Liver (tissue), 9 donors: ENCODE results near the gene TIAM1. TPM values are rescaled to one million over a fixed set of nuclear protein-coding genes. Genes with fewer than 3 reads are reported as not detected.

Experiments
- DNase-seq: peaks from one replicate; pipeline ENCODE4 v3.0.0-alpha.2; 2017; ENCODE audit warnings: low spot score
- H3K27ac ChIP-seq, 2 donors: one replicate each; pipeline ENCODE4 v1.7.0; 2013; ENCODE audit warnings: inconsistent platforms in 2 of 2, low read length in 2 of 2, control low read depth in 1 of 2, low read depth in 1 of 2, mild to moderate bottlenecking in 1 of 2
- H3K27me3 ChIP-seq, 4 donors: one replicate each; pipeline versions ENCODE4 v1.6.1 to v1.7.0; 2013; ENCODE audit warnings: low read length in 3 of 4, inconsistent platforms in 1 of 4, mild to moderate bottlenecking in 1 of 4, moderate library complexity in 1 of 4; ENCODE audit not compliant: control insufficient read depth in 4 of 4, insufficient read depth in 4 of 4
- H3K36me3 ChIP-seq, 4 donors: one replicate each; pipeline versions ENCODE4 v1.6.1 to v1.7.0; 2013; ENCODE audit warnings: low read length in 3 of 4, mild to moderate bottlenecking in 3 of 4, low read depth in 1 of 4, moderate library complexity in 1 of 4; ENCODE audit not compliant: control insufficient read depth in 4 of 4, insufficient read depth in 3 of 4
- H3K4me1 ChIP-seq, 4 donors: one replicate each; pipeline versions ENCODE4 v1.6.1 to v1.7.0; 2013; ENCODE audit warnings: low read length in 3 of 4, mild to moderate bottlenecking in 3 of 4, moderate library complexity in 1 of 4; ENCODE audit not compliant: control insufficient read depth in 4 of 4, insufficient read depth in 4 of 4
- H3K4me3 ChIP-seq, 3 donors: one replicate each; pipeline versions ENCODE4 v1.6.1 to v1.7.0; 2013; ENCODE audit warnings: low read length in 3 of 3, control low read depth in 1 of 3, low read depth in 1 of 3, mild to moderate bottlenecking in 1 of 3
- H3K9ac ChIP-seq, 2 donors: one replicate each; pipeline ENCODE4 v1.7.0; 2013; ENCODE audit warnings: low read length in 2 of 2, mild to moderate bottlenecking in 2 of 2, moderate library complexity in 2 of 2, control low read depth in 1 of 2, low read depth in 1 of 2
- H3K9me3 ChIP-seq, 4 donors: one replicate each; pipeline versions ENCODE4 v1.6.1 to v1.7.0; 2013; ENCODE audit warnings: low read length in 3 of 4; ENCODE audit not compliant: control insufficient read depth in 4 of 4
- ATF3 ChIP-seq: IDR thresholded peaks from 2 replicates; pipeline ENCODE4 v1.6.1; 2016; ENCODE audit warnings: antibody characterized with exemption
- FOXA1 ChIP-seq: IDR thresholded peaks from 2 replicates; pipeline ENCODE4 v1.6.1; 2016; ENCODE audit warnings: antibody characterized with exemption
- FOXA2 ChIP-seq: IDR thresholded peaks from 2 replicates; pipeline ENCODE4 v1.6.1; 2016; ENCODE audit warnings: antibody characterized with exemption
- GABPA ChIP-seq, 2 donors: IDR thresholded peaks in 1 of 2; conservative IDR thresholded peaks in 1 of 2; 2 replicates each; pipeline ENCODE4 v1.6.1; 2016; ENCODE audit warnings: antibody characterized with exemption in 2 of 2, mild to moderate bottlenecking in 1 of 2, moderate library complexity in 1 of 2
- HNF4A ChIP-seq, 2 donors: conservative IDR thresholded peaks; 2 replicates each; pipeline ENCODE4 v1.6.1; 2016; ENCODE audit warnings: antibody characterized with exemption in 2 of 2, mild to moderate bottlenecking in 2 of 2
- HNF4G ChIP-seq: IDR thresholded peaks from 2 replicates; pipeline ENCODE4 v1.6.1; 2016; ENCODE audit warnings: antibody characterized with exemption
- JUND ChIP-seq, 2 donors: IDR thresholded peaks; 2 replicates each; pipeline ENCODE4 v1.6.1; 2016; ENCODE audit warnings: antibody characterized with exemption in 2 of 2
- RAD21 ChIP-seq, 2 donors: IDR thresholded peaks; 2 replicates each; pipeline ENCODE4 v1.6.1; 2016; ENCODE audit warnings: antibody characterized with exemption in 2 of 2, mild to moderate bottlenecking in 2 of 2
- RXRA ChIP-seq, 2 donors: IDR thresholded peaks; 2 replicates each; pipeline ENCODE4 v1.6.1; 2017 to 2018; ENCODE audit warnings: antibody characterized with exemption in 2 of 2, mild to moderate bottlenecking in 1 of 2
- SP1 ChIP-seq: IDR thresholded peaks from 2 replicates; pipeline ENCODE4 v1.6.1; 2018; ENCODE audit warnings: antibody characterized with exemption, mild to moderate bottlenecking
- TAF1 ChIP-seq: conservative IDR thresholded peaks from 2 replicates; pipeline ENCODE4 v1.6.1; 2016; ENCODE audit warnings: antibody characterized with exemption, mild to moderate bottlenecking
- YY1 ChIP-seq: IDR thresholded peaks from 2 replicates; pipeline ENCODE4 v1.6.1; 2016; ENCODE audit warnings: antibody characterized with exemption, mild to moderate bottlenecking
- WGBS: extraction: QIAGEN DNeasy Blood & Tissue Kit; methylation state at CpG from one replicate; pipeline ENCODE4 v1.1.7; 2013; 5-methylcytosine and 5-hydroxymethylcytosine counted together
- polyA plus RNA-seq, 2 donors: library from polyadenylated mRNA; stranded (reverse) in 1 of 2; unstranded in 1 of 2; fragments of 200-250 nt in 1 of 2; fragments of >200 nt in 1 of 2; fragmentation: Nextera tagmentation in 1 of 2; extraction: Ambion mirVana in 1 of 2; gene quantifications; one replicate each; pipeline versions ENCODE4 v1.2.1 to v1.2.3, GENCODE V29; 2013 to 2015
- total RNA-seq, 2 donors: library from RNA; depleted of rRNA; stranded (reverse); fragments of >200 nt; gene quantifications; one replicate each; pipeline ENCODE4 v1.2.3, GENCODE V29; 2014
- TF ChIP-seq, protein P1 (sequence below): fragments of 150-350 bp; IDR thresholded peaks from 2 replicates; pipeline ENCODE4 v1.5.1; 2017; ENCODE audit warnings: improper control_type of control experiment, low read depth, low read length; ENCODE audit not compliant: missing input control
- TF ChIP-seq, protein P2 (sequence below): IDR thresholded peaks from 2 replicates; pipeline ENCODE4 v1.6.1; 2016; ENCODE audit warnings: antibody characterized with exemption
- TF ChIP-seq, protein P3 (sequence below): IDR thresholded peaks from 2 replicates; pipeline ENCODE4 v1.6.1; 2016; ENCODE audit warnings: antibody characterized with exemption
- donor health status: healthy.
- donor health status: healthy.
- donor health status: healthy.
- donor health status: healthy.
- donor health status: healthy.

TIAM1 gene
- total and polyA plus RNA-seq, 4 donors = 3.0 to 7.4 (median 4.8) TPM

DNA sequence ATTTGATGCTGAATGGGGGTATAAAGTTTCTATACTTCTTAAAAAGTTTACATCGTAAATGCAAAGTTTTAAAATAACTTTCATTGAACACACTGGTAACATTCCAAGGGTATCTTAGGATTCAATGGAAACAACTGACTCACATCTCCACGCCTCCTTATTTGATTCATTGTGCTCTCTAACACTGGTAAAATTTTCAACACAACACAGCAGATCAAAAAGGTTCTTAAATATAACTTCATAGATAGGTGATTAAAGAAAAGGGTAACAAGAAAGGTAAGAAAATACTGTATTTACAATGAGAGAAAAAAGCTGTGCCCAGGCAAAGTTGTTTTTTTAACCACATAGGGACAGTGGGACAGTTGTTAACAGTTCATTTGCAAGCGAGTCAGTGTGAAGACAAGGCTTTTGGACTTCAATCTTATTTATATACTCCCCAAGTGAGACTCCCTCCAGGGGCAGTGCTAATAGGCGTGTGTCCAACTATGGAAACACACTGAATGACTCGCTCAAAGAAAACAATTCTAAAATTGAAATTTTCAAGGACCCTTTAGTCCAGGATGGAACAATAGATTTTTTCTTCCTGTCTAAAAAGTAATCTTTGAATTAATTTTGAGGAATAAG lies 140.5 kb downstream of the TIAM1 start:
- 93% methylated on average over 5 of the region's 5 CpGs for WGBS
- Histone ChIP-seq H3K36me3 (peaks cover 0 to 9% (median 1%) of the 10 kb centered on the region in 4 donors), H3K4me1 (no peaks in the 10 kb centered on the region), H3K27me3 (no peaks in the 10 kb centered on the region), H3K4me3 (no peak overlapping the region), H3K9me3 (no peaks in the 10 kb centered on the region), H3K27ac (no peak overlapping the region), H3K9ac (no peak overlapping the region)
- no peak for TF ChIP-seq HNF4G
- TF ChIP-seq HNF4A (conservative IDR thresholded peaks at IDR 0.05) = no peak
- TF ChIP-seq, protein P1, sequence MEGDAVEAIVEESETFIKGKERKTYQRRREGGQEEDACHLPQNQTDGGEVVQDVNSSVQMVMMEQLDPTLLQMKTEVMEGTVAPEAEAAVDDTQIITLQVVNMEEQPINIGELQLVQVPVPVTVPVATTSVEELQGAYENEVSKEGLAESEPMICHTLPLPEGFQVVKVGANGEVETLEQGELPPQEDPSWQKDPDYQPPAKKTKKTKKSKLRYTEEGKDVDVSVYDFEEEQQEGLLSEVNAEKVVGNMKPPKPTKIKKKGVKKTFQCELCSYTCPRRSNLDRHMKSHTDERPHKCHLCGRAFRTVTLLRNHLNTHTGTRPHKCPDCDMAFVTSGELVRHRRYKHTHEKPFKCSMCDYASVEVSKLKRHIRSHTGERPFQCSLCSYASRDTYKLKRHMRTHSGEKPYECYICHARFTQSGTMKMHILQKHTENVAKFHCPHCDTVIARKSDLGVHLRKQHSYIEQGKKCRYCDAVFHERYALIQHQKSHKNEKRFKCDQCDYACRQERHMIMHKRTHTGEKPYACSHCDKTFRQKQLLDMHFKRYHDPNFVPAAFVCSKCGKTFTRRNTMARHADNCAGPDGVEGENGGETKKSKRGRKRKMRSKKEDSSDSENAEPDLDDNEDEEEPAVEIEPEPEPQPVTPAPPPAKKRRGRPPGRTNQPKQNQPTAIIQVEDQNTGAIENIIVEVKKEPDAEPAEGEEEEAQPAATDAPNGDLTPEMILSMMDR = no peak
- TF ChIP-seq, protein P2, sequence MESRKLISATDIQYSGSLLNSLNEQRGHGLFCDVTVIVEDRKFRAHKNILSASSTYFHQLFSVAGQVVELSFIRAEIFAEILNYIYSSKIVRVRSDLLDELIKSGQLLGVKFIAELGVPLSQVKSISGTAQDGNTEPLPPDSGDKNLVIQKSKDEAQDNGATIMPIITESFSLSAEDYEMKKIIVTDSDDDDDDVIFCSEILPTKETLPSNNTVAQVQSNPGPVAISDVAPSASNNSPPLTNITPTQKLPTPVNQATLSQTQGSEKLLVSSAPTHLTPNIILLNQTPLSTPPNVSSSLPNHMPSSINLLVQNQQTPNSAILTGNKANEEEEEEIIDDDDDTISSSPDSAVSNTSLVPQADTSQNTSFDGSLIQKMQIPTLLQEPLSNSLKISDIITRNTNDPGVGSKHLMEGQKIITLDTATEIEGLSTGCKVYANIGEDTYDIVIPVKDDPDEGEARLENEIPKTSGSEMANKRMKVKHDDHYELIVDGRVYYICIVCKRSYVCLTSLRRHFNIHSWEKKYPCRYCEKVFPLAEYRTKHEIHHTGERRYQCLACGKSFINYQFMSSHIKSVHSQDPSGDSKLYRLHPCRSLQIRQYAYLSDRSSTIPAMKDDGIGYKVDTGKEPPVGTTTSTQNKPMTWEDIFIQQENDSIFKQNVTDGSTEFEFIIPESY = no peak
- no peak for TF ChIP-seq YY1
- no peak for TF ChIP-seq RAD21 (IDR thresholded peaks at IDR 0.05)
- TF ChIP-seq FOXA2 = no peak
- TF ChIP-seq, protein P3, sequence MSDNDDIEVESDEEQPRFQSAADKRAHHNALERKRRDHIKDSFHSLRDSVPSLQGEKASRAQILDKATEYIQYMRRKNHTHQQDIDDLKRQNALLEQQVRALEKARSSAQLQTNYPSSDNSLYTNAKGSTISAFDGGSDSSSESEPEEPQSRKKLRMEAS = no peak
- no peak for DNase-seq

- H3K36me3 ChIP-seq = peaks cover 0 to 4% (median 0%) of the 10 kb centered on the region in 4 donors
- H3K4me3 ChIP-seq = no peak overlapping the region
- H3K9ac ChIP-seq = no peak overlapping the region
- TF ChIP-seq RXRA (IDR thresholded peaks at IDR 0.05) (no peak), JUND (IDR thresholded peaks at IDR 0.05) (no peak), RAD21 (IDR thresholded peaks at IDR 0.05) (no peak), TAF1 (no peak), HNF4A (conservative IDR thresholded peaks at IDR 0.05) (no peak), SP1 (no peak), ATF3 (no peak), FOXA1 (no peak), FOXA2 (no peak), GABPA (IDR thresholded peaks at IDR 0.05 in 1 of 2, conservative IDR thresholded peaks at IDR 0.05 in 1 of 2) (no peak)
- TF ChIP-seq, protein P1 = no peak
- no peaks in the 10 kb centered on the region for H3K27me3 ChIP-seq
- WGBS = 80% methylated on average over 3 of the region's 3 CpGs
- no peaks in the 10 kb centered on the region for H3K9me3 ChIP-seq
- no peak for DNase-seq
- no peak overlapping the region for H3K27ac ChIP-seq
- no peaks in the 10 kb centered on the region for H3K4me1 ChIP-seq
Observed at GRCh38 chr21:31201548-31201947, 142.5 kb downstream of the TIAM1 start.
